Measurements from ENCODE around the gene CWC15.
"Not testable (repeated sequence)": the region's sequence is repeated elsewhere in the genome, so short reads cannot be mapped to it uniquely, and the experiment has no call there.

CWC15 gene

DNA sequence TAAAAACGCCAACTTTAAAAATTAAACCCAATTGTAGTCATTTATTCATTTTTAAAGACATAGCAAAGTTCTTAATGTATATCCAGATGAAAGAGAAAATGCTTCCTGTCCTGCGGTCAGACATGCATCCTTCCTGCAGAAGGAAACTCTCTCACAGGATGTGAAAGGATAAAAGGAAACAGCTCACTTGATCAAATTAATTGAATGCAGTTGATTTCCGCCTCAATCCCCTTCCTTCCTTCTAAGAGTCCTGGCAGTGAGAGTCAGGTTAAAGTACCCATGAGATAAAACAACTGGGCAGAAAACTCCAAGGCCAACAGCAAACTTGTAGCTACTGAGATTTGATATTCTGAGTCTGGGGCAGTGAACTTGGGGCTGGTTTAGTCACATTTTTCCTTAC, 38.5 kb downstream of the CWC15 start:
- Mint-ChIP-seq H3K9me3 (no peaks in the 10 kb centered on the region), H3K36me3 (ENCODE audit: low read depth) (no peaks in the 10 kb centered on the region), H3K27ac (no peak overlapping the region), H3K4me1 (ENCODE audit: low read depth) (peaks cover 11% of the 10 kb centered on the region), H3K27me3 (peaks cover 2% of the 10 kb centered on the region), H3K4me3 (no peak overlapping the region)
- intact Hi-C loops (cut with micrococcal nuclease), result no loop called here

DNA sequence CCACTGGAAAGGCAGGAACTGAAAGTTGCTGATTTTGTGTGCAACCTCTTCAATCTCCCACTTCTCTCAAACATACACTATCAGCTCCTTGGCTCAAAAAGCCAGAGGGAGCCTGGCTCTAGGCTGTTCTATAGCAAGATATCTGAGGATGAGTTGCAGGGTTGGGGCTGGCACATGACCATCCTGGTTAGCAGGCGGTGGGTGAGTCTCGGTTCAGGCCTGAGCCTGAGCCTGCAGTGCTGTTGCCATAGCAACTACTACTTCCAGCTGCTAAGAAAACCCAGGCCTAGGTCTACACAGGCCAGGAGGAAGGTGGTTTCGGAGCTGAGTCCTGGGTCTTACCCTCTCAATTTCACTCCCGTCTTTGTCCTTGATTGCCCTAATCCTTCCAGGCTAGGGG, 39.0 kb downstream of the CWC15 start:
- H3K36me3 Mint-ChIP-seq (ENCODE audit: low read depth), result no peaks in the 10 kb centered on the region
- H3K4me3 Mint-ChIP-seq, result no peak overlapping the region
- peaks cover 2% of the 10 kb centered on the region for H3K27me3 Mint-ChIP-seq
- H3K4me1 Mint-ChIP-seq (ENCODE audit: low read depth), result peaks cover 11% of the 10 kb centered on the region
- H3K27ac Mint-ChIP-seq, result no peak overlapping the region
- no peaks in the 10 kb centered on the region for H3K9me3 Mint-ChIP-seq
- intact Hi-C loops (cut with micrococcal nuclease), result no loop called here

DNA sequence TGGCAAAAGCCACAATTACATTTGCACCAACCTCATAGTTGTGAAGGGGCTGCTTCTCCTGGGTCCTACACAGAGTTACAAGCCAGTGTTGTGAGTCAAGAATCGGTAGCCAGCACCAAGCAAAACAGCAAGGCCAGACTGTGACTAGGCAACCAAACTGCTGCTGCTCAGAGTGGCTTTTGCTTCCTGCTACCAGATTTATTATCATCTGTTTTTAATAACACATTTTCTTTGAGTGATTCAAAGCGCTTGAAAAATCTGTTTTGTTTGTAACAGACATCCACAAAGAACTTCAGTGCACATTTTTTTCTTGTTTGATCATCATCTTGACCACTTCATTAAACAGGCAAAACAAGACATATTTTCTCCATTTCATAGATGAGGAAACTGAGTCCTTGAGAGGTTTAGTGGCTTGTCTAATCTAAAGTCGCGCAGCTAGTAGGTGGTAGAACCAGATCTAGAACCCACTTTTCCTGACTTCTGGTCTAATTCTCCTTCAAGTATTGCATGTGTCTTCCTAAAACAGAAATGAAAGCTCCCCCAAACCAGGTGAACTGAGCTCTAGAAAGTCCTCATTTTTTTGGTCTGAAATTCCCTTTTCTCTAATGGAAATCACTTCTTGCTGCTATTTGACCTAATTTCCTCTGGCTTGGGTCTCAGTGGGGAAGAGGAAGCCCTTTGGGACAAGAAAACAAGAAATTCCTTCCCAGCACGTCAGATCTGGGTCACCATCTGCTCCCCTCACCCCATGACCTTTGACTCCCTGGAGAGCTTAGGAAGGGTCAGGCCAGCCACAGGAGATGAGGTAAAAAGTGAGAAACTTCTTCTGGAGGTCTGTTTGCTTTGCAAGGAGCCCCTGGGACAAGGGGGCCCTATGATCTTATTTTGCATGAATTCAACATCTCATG, 39.9 kb downstream of the CWC15 start:
- intact Hi-C loops (cut with micrococcal nuclease), result no loop called here
- no peak overlapping the region for H3K27ac Mint-ChIP-seq
- H3K4me3 Mint-ChIP-seq, result no peak overlapping the region
- no peaks in the 10 kb centered on the region for H3K9me3 Mint-ChIP-seq
- no peaks in the 10 kb centered on the region for H3K36me3 Mint-ChIP-seq (ENCODE audit: low read depth)
- peaks cover 2% of the 10 kb centered on the region for H3K27me3 Mint-ChIP-seq
- H3K4me1 Mint-ChIP-seq (ENCODE audit: low read depth), result peaks cover 14% of the 10 kb centered on the region

DNA sequence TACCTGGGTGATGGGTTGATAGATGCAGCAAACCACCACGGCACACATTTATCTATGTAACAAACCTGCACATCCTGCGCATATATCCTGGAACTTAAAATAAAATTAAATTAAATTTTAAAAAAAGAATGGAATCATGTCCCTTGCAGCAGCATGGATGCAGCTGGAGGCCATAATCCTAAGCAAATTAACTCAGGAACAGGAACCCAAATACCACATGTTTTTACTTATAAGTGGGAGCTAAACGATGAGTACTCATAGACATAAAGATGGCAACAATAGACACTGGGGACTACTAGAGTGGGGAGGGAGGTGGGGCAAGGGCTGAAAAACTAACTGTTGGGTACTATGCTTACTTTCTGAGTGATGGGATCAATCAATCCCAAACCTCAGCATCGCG, 40.9 kb downstream of the CWC15 start:
- intact Hi-C loops (cut with micrococcal nuclease), result no loop called here
- Mint-ChIP-seq H3K27ac (no peak overlapping the region), H3K27me3 (peaks cover 2% of the 10 kb centered on the region), H3K4me3 (no peak overlapping the region), H3K36me3 (ENCODE audit: low read depth) (no peaks in the 10 kb centered on the region), H3K4me1 (ENCODE audit: low read depth) (peaks cover 17% of the 10 kb centered on the region), H3K9me3 (no peaks in the 10 kb centered on the region)

DNA sequence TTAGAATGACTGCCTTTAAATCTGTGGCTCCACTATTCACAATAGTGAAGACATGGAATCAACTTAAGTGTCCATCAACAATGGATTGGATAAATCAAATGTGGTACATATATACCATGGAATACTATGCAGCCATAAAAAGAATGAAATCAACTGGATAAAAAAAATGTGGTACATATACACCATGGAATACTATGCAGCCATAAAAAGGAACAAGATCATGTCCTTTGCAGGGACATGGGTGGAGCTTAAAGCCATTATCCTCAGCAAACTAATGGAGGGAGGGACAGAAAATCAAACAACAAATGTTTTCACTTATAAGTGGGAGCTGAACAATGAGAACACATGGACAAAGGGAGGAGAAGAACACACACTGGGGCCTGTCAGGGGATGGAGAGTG, 41.3 kb downstream of the CWC15 start:
- H3K4me3 Mint-ChIP-seq; H3K27me3 Mint-ChIP-seq; intact Hi-C loops (cut with micrococcal nuclease); H3K36me3 Mint-ChIP-seq (ENCODE audit: low read depth); H3K9me3 Mint-ChIP-seq; H3K27ac Mint-ChIP-seq: not testable (repeated sequence)
- peaks cover 18% of the 10 kb centered on the region for H3K4me1 Mint-ChIP-seq (ENCODE audit: low read depth)

DNA sequence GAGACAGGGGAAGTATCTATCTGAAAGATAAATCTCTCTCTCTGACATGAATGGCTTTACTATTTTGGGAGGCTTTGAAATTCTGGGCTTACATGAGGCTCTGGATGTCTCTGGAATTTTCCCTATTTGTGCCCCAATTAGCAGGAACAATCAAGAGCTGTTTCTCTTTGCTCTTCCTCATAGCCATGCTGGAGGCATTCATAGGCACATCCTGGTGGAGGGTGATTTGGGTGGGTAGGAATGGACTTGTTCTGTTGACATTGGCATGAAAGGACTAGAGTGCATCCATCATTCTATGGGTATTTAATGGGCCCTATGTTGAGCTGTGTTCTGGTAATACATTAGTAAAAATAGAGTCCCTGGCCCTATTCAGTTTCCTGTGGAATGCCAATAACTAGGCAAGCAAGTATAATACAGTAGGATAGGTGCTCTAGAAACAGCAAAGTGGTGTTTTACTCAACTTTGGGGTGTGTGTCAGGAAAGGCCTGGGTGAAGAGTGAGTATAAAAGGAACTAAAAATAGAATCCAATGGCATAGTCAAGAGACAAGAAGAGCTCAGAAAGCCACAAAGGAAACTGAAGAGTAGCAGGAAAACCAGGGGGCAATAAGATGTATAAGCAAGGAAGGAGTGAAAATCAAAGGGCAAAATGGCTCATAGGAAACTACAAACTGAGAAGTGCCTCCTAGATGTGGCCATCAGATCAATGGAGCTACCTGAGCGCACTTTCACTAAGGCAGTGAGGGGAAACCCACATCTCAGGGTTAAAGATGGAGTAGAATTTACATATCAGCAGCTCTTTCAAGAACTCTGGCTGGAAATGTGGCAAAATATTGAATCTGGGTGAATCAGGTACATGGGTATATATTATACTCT, 45.0 kb downstream of the CWC15 start:
- Mint-ChIP-seq H3K36me3 (ENCODE audit: low read depth) (no peaks in the 10 kb centered on the region), H3K27ac (no peak overlapping the region), H3K9me3 (no peaks in the 10 kb centered on the region), H3K4me1 (ENCODE audit: low read depth) (peaks cover 21% of the 10 kb centered on the region), H3K4me3 (no peak overlapping the region), H3K27me3 (no peaks in the 10 kb centered on the region)
- intact Hi-C loops (cut with micrococcal nuclease), result no loop called here

DNA sequence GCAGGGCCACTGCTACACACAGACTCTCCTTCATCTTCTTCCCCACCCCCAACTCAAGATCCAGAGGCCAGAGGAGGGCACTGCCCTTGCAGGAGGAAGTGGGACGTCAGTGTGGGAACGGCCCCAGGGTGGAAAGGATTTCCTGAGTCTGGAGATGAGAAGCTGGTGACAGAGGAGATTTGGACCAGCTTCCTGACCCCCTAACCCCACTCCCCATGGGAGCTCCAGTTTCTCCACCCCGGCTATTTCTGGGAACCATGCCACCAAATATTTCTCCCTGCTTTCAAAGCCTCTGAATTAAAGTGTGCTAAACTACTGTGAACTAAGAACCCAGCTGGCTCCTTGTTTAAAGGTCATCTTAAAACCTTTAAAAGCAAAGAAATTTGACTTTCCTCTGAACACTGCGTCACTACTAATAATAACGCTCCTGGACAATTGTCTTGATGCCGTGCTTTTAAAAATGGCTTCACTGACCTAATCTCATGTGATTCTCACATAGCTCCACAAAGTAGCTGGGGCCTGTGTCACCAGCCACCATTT, 46.6 kb downstream of the CWC15 start:
- no peak overlapping the region for H3K27ac Mint-ChIP-seq
- H3K9me3 Mint-ChIP-seq, result no peaks in the 10 kb centered on the region
- peaks cover 29% of the 10 kb centered on the region for H3K4me1 Mint-ChIP-seq (ENCODE audit: low read depth)
- no peak overlapping the region for H3K4me3 Mint-ChIP-seq
- intact Hi-C loops (cut with micrococcal nuclease), result no loop called here
- H3K27me3 Mint-ChIP-seq, result no peaks in the 10 kb centered on the region
- H3K36me3 Mint-ChIP-seq (ENCODE audit: low read depth), result no peaks in the 10 kb centered on the region

DNA sequence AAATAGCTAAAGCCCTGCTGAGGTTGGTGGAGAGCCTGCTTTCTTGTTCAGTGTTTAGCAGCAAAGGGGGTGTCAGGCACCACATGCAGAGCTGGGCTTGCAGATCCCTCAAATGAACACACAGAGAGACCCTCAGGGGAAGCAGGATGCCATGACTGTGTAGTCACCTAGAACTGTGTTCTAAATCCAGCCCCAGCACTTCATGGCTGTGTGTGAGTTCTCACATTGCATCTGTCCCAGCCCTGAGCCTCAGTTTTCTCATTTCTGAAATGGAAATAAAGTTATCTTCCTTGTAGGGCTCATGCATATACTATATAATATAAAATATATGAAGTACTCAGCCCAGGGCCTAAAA, 47.1 kb downstream of the CWC15 start:
- no peak overlapping the region for H3K4me3 Mint-ChIP-seq
- H3K4me1 Mint-ChIP-seq (ENCODE audit: low read depth), result peaks cover 29% of the 10 kb centered on the region
- intact Hi-C loops (cut with micrococcal nuclease), result no loop called here
- H3K36me3 Mint-ChIP-seq (ENCODE audit: low read depth), result no peaks in the 10 kb centered on the region
- no peaks in the 10 kb centered on the region for H3K27me3 Mint-ChIP-seq
- no peak overlapping the region for H3K27ac Mint-ChIP-seq
- H3K9me3 Mint-ChIP-seq, result no peaks in the 10 kb centered on the region

DNA sequence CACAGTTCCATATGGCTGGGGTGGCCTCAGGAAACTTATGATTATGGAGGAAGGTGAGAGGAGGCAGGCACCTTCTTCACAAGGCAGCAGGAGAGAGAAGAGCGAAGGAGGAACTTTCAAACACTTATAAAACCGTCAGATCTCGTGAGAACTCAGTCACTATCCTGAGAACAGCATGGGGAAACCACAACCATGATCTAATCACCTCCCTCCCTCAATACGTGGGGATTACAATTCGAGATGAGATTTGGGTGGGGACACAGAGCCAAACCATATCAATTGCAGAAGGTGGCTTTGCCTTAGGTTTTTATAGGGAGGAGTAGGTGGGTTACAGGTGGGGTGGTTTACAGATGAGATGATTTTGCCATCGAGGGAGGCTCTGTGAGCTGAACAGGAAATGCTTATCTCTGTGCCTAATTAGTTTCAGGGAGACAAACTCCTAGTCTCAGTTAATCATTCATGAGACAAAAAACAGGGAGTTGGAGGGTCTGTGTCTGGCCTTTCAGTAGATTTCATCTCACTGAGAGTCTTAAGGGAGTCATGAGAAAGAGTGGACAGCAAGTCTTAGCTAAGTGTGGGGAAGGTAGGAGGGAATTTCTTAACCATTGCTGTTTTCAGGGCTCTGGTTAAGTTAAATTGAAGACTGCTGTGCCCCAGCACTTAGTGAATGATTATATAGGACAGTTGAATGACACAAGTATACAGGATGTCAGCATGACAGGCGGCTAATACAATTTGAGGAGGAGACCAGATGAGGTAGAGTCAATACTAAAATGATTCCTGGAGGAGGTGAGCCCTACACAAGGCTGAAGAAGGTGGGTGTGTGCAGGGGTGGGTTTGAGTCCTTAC, 47.7 kb downstream of the CWC15 start:
- Mint-ChIP-seq H3K27ac (no peak overlapping the region), H3K27me3 (no peaks in the 10 kb centered on the region), H3K4me3 (no peak overlapping the region), H3K36me3 (ENCODE audit: low read depth) (no peaks in the 10 kb centered on the region), H3K9me3 (no peaks in the 10 kb centered on the region), H3K4me1 (ENCODE audit: low read depth) (peaks cover 31% of the 10 kb centered on the region)
- intact Hi-C loops (cut with micrococcal nuclease), result no loop called here

DNA sequence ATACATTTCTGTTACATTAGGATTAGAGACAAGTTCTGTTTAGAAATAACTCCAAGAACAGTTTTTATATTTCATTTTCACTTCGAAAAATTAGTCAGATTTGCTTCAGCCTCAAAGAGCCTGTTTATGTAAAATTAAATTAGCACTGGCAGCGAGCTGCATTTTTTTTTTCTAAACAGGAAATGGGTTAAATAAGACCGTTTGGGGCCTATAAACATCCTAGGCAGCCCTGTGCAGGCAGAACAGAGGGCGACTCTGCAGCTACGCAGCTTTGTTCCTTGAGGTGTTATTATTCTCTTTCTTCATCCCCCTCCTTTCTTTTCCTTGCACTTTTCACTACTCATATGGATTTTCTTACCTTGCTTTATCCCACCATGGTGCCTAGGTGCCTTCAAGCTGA, 48.7 kb downstream of the CWC15 start:
- H3K4me1 Mint-ChIP-seq (ENCODE audit: low read depth), result peaks cover 38% of the 10 kb centered on the region

DNA sequence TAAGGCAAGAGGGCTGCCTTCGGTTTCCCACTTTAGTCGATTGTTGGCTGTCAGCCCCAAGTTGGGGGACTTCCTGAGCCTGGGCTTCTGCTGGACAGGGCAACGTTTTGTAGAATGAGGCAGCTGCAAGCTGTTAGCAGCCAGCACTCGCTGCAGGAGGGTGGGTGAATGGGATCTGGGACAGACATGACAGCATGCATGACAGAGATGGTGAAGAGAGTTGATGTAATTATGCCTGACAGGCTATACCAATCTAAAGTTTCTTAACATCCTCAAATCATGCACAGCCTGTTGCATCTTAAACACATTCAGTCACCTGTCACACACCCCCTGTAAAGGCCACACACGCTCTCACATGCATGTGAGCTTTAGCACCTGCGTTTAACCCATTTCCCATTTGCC, 49.2 kb downstream of the CWC15 start:
- no peaks in the 10 kb centered on the region for H3K27me3 Mint-ChIP-seq
- no peak overlapping the region for H3K27ac Mint-ChIP-seq
- H3K36me3 Mint-ChIP-seq (ENCODE audit: low read depth), result no peaks in the 10 kb centered on the region
- no peak overlapping the region for H3K4me3 Mint-ChIP-seq
- intact Hi-C loops (cut with micrococcal nuclease), result no loop called here
- H3K9me3 Mint-ChIP-seq, result no peaks in the 10 kb centered on the region
- H3K4me1 Mint-ChIP-seq (ENCODE audit: low read depth), result peaks cover 38% of the 10 kb centered on the region

More for the DNA sequence above, 48.7 kb downstream of the CWC15 start:
- Mint-ChIP-seq H3K36me3 (ENCODE audit: low read depth) (no peaks in the 10 kb centered on the region), H3K9me3 (no peaks in the 10 kb centered on the region), H3K4me3 (no peak overlapping the region), H3K27ac (no peak overlapping the region), H3K27me3 (no peaks in the 10 kb centered on the region)
- intact Hi-C loops (cut with micrococcal nuclease), result no loop called here

DNA sequence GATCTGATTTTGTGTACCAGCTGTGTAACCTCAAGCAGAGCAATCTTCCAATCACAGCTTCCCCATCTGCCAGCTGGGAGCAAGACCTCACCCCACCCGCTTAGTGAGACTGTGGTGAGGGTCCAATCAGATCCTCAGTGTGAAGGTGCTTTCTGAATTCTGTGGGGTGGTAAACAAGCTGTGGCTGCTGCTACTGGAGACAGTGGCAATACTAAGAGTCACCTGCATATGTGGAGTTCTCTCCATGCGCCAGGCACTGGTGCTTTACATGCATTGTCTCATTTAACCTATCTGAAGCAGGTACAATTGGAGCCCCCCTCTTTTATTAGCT, 50.4 kb downstream of the CWC15 start:
- no peaks in the 10 kb centered on the region for H3K27me3 Mint-ChIP-seq
- H3K27ac Mint-ChIP-seq, result no peak overlapping the region
- no peak overlapping the region for H3K4me3 Mint-ChIP-seq
- H3K36me3 Mint-ChIP-seq (ENCODE audit: low read depth), result no peaks in the 10 kb centered on the region
- intact Hi-C loops (cut with micrococcal nuclease), result no loop called here
- peaks cover 33% of the 10 kb centered on the region for H3K4me1 Mint-ChIP-seq (ENCODE audit: low read depth)
- H3K9me3 Mint-ChIP-seq, result no peaks in the 10 kb centered on the region

DNA sequence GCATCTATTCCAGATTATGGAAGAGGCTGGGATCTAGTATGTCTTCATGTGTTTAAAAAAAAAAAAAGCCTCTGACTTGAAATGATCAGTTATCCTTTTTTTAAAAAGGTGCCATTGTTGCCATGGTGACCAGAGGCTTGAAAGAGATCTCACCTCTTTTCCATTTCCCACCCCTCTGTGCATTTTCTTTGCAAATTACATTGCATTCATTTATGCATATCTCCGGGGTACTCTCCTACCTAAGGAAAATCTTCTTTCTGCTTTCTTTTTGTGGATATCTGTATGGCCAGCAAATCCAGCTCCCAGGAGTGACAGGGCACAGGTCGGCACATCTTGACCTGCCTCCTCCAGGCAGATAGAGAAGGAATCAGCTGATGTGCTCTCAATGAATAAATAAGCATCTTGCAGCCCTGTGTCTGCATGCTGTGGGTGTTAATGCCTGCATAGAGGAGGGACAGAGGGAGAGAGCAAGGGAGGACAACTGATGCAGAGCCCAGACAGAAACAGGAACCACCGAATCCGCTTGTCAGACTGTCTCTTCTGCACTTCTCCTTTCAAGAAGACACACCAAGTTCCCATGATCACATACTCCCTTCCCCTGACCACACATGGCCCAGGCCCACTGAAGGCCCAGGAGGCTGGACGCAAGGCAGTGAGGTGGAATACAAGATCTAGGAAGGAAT, 50.9 kb downstream of the CWC15 start:
- Mint-ChIP-seq H3K4me1 (ENCODE audit: low read depth) (peaks cover 33% of the 10 kb centered on the region), H3K27me3 (no peaks in the 10 kb centered on the region), H3K9me3 (no peaks in the 10 kb centered on the region), H3K4me3 (no peak overlapping the region), H3K27ac (no peak overlapping the region), H3K36me3 (ENCODE audit: low read depth) (no peaks in the 10 kb centered on the region)
- intact Hi-C loops (cut with micrococcal nuclease), result no loop called here
